GM20000 (cell line): ENCODE measurements around the gene TCERG1L.

Experiments used
- DNase-seq: peaks from one replicate; pipeline ENCODE4 v3.0.0; 2012; ENCODE audit warnings: low spot score
- CTCF ChIP-seq: IDR thresholded peaks from 2 replicates; pipeline ENCODE4 v1.5.1; 2012; ENCODE audit warnings: mild to moderate bottlenecking, control low read depth; ENCODE audit errors: extremely low read depth, missing control alignments

Gene TCERG1L

GRCh38 chr10:131314148-131314547 is 2.6 kb upstream of the TCERG1L start:
- no peak for DNase-seq
- no peak for TF ChIP-seq CTCF

- no peak for DNase-seq
- TF ChIP-seq CTCF: no peak
Measured at GRCh38 chr10:131313377-131313776, 1.9 kb upstream of the TCERG1L start.

GRCh38 chr10:131312478-131312836 is 936 bp upstream of the TCERG1L start:
- DNase-seq: no peak
- TF ChIP-seq CTCF: no peak

GRCh38 chr10:131311402-131311660 is 190 bp downstream of the TCERG1L start:
- no peak for TF ChIP-seq CTCF
- DNase-seq: no peak

GRCh38 chr10:131310551-131311401 is 745 bp downstream of the TCERG1L start:
- no peak for DNase-seq
- TF ChIP-seq CTCF: no peak

- no peak for DNase-seq
- no peak for TF ChIP-seq CTCF
Measured at GRCh38 chr10:131310142-131310541, 1.4 kb downstream of the TCERG1L start.

GRCh38 chr10:131300508-131300907 is 11.0 kb downstream of the TCERG1L start:
- no peak for DNase-seq
- no peak for TF ChIP-seq CTCF
